HG02588 (cell line): ENCODE results near the gene GRM7.

ENCODE experiments used
- ATAC-seq: cut with Tn5 transposase; IDR thresholded peaks from one replicate; pipeline ENCODE4 v1.9.1; 2021; ENCODE audit warnings: mild to moderate bottlenecking, moderate library complexity; ENCODE audit not compliant: unreplicated experiment

The GRM7 gene

DNA sequence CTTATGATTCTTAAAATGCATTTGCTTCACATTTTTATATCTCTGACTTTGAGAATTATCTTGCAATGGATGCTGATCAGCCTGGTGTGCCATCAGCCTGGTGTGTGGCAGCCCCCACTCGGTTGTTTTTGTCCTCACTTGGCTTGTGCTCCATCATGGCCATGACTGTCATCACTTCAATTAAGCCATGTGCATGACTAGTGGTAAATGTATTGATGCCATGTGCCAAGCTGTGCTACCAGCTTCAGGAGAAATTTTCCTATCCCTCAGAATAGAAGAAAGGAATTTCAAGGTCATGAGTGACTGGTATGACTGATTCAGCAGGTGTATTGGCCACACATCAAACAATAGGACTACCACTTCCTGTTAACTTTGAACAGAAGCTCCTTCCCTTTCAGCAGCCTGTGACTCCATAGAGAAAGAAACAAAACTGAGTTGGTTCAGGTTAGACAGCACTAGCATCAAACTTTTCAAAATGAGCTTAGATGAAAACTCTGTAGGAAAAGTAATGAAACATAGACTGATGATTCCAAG, 251.7 kb downstream of the GRM7 start:
- no peak for ATAC-seq

DNA sequence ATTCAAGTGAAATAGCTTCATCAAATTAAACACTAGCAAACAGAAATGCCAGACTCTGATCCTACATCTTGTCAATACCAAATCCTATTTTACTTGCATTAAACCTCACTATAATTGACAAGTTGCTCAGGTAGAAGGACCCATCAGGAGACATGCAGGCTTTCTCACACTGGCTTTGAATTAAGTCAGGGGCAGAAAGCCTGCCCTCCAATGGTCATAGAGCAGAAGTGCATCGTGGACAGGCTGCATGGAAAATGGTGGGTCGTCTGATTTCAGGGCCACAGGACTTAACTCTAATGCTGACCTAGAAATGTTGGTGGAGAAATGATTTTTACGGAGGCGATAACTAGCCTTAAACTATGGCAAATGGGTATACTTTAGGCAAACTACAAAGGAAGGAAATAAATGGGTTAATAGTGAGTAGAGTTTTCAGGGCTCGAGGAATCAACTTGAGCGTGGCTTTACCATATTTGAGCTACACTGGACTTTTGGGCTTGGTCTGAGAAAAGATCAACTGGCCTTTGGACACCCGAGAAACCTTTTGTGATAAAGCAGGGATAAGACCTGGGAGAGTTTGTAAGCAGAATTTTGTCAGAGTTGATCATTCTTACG, 283.9 kb downstream of the GRM7 start:
- peak; percentile 68 for ATAC-seq

DNA sequence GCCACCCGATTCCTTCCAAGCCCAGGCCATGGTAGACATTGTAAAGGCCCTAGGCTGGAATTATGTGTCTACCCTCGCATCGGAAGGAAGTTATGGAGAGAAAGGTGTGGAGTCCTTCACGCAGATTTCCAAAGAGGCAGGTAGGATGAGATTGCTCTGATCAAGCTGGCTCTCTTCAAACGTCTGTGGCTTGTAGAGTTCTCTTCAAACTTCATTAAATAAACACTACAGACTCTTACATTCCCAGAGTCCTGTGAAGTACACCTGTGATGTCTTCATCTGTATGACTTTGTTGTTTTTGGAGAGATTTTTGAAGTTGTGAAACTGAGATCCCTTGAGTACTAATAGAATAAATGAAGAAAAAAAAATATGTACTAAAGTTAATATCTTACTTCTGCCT, 285.6 kb downstream of the GRM7 start:
- ATAC-seq, result no peak

DNA sequence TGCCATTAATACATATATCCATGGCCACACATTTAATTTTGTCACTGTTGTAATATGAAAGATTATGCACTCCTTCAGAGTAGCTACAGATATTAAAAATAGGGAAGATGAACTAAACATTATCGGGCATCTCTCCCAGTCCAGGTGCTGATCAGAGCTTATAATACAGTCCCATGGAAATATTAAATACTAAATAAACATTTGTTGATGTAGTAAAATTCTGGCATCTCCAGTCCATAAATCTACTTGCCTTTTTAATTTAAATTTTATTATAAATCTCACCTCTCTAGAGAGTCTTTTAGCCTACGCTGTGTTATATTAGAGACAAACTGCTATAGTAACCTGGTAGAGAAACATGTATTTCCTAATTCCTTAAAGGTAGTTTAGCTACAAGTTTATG, 297.6 kb downstream of the GRM7 start:
- no peak for ATAC-seq

DNA sequence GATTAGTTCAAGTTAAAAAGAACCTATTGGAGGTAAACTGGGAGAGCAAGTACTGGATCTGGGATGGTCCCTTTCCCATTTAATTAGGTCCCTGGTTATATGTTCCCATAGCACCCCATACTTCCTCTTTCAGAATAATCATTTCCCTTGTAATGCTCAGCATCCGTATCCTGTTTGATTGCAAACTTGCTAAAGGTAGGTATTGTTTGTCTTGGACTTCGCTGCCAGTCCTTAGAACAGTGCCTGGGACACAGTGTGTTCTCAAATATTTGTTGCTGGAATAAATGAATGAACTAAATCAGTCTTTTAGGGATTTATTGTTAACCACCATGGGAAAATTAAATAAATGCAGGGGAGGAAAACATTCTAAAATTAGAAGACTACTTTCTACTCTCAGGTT, 299.8 kb downstream of the GRM7 start:
- no peak for ATAC-seq

DNA sequence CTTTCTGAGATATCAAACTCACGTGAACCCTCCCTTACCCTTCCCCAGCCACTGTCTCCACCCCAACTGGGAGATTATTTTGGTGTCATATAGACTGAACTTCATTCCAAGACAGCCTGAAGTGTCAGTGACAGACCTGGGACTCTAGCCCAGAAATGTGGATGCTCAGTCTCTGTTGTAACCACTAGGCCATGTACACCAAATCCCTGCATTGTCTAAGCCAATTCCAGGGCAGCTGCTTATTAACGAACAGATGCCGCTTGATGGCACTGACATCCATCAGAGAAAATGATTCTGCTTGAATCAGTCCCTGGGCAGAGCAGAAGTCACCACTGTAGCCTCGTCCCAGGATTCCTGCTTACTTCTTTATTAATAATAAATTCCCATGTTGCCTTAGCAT, 305.5 kb downstream of the GRM7 start:
- ATAC-seq, result no peak

DNA sequence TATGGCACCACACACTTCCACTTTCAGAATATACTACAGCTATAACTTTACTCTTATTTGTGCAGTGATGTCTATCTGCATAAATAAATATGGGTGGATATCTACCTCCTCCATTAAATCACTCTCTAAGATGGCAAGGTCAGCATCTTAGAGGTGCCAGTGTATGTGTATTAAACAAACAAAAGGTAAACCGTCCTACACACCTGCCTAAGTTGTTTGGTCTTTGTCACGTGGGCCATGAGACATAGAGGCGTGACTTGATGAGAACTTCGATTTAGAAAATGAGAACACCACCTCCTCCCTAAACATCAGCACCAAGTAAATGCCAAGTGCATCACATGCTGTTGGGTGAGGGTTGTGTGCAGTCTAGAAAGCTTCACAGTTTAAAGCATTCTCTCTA, 310.6 kb downstream of the GRM7 start:
- no peak for ATAC-seq

DNA sequence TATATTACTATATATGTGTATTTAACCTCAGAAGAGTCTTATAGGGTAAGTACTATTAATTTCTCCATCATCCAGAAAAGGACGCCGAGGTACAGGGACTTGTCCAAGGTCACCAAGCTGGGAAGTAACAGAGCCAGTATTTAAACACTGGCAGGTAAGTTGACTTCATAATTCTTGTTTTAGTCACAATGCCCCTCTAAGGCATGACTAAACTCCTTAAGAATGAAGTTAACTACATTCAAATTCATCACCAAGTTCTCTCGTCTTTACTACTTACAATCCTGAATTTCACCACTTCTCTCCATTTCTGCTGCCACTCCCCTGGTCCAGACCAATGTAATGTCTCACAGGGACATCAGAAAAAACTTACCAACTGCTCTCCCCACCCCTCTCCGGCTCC, 312.1 kb downstream of the GRM7 start:
- no peak for ATAC-seq

DNA sequence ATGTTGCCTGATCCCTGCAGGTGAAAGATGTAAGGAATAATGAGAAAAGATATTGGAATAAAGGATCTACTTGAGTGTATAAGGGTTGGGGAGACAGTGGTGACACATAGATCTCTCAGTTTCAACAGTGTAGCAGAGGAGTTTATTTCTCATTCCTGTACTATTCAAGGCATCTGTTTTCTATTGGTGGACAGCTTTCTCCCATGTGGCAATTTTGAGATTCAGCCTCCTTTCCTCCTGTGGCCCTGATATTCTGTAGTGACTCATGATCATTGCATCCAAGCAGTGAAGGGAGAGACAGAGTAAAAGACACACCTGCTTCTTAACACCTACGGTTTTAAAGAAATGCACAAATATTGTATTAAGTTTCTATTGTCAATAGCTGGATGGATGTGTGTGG, 327.6 kb downstream of the GRM7 start:
- ATAC-seq, result no peak

DNA sequence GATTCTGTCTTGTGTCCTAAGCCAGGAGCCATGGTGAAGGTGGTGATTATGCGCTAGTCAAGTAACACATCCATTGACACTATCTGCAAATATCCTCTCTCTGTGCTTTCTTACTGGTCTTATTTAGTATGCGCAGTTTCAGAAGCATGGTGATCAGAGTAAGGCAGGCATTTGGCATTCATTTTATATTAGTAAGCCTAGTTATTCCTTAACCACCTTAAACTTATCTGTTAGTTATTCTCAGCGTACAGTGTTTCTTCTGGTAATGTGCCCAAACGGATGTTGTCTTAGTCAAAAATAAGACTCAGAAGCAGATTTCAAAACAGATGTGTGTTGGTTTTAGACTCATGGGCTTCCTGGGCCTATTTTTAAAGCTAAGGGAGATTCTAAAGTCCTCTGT, 329.2 kb downstream of the GRM7 start:
- ATAC-seq, result peak; percentile 71

DNA sequence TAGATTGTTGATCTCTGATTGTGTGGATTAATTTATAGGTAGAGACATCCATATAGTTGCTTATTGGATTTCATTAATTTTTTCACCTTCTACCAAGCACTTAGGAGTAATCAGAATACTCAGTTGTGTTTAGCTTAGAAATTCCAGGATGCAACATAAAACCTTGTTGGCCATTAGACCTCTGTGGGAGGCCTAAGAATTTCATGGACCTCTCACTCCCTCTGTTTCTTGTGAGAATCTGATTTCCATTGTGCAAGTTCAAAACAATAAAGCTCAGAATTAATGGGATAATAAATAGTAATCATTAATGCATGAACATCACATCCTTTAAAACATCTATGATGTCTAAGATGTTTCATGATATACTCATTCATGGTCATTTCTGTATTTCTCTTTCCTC, 332.4 kb downstream of the GRM7 start:
- no peak for ATAC-seq

DNA sequence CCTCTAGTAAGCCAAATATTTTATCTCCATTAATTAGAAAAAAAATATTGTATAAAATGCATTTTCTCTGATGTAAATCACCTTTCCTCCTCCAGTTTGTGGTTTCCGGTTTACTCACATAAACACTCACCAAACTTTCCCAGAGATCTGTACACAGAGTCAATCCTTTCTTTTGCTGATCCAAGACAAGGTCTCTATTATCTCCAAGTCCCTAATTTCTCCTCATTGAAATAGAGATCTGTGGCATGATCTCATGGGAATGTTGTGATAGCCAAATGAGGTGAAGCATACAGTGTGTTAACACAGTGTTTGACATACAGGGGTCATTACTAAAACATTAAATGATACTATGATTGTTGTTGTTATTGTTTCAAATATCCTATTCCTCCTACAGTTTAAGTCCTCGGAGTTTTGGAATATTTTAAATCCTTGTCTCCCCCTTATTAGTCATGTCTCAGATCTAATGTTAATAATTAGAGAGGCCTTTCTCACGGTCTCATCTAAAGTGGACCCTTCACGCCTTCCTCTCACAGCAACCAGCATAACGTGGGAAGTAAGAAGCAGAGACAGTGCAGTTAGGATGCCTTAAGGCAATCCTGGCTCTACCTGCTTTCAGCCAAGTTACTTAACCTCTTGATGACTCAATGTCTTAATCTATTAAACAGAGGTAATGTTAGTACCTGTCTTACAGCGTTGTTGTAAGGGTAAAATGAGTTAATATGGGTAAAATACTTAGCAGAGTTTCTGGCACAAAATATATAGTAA, 333.3 kb downstream of the GRM7 start:
- ATAC-seq, result no peak

DNA sequence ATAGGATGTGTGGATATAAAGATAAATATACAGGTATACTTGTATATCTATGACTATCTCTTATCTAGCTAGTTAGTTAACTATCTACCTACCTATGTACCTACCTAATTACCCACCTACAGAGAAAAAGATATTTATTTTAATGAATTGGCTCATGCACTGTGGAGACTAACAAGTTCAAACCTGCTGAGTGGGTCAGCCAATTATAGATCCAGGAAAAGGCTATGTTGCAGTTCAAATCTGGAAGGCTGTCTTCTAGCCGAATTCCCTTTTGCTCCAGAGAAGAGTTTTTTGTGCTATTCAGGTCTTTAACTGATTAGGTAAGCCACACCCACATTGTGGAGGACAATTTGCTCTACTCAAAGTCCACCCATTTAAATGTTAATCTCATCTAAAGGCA, 335.0 kb downstream of the GRM7 start:
- ATAC-seq, result no peak

DNA sequence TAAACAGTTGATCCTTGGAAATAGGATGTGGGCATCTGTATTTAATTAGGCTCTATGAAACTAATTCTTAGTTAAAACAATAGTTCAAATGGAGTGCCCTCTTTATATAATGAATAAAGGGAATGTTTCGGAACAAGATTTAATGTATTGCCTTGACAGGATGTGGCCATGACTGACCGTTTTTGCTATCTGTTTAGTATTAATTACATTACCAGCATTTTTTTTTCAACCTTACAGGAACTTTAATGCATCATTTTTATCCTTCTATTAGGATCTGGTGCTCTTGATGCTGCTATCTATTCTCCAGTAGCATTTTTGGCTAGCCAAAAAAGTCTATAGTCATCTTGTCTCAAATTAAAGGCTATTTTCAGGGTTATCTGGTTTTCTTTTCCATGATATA, 340.9 kb downstream of the GRM7 start:
- ATAC-seq, result no peak

DNA sequence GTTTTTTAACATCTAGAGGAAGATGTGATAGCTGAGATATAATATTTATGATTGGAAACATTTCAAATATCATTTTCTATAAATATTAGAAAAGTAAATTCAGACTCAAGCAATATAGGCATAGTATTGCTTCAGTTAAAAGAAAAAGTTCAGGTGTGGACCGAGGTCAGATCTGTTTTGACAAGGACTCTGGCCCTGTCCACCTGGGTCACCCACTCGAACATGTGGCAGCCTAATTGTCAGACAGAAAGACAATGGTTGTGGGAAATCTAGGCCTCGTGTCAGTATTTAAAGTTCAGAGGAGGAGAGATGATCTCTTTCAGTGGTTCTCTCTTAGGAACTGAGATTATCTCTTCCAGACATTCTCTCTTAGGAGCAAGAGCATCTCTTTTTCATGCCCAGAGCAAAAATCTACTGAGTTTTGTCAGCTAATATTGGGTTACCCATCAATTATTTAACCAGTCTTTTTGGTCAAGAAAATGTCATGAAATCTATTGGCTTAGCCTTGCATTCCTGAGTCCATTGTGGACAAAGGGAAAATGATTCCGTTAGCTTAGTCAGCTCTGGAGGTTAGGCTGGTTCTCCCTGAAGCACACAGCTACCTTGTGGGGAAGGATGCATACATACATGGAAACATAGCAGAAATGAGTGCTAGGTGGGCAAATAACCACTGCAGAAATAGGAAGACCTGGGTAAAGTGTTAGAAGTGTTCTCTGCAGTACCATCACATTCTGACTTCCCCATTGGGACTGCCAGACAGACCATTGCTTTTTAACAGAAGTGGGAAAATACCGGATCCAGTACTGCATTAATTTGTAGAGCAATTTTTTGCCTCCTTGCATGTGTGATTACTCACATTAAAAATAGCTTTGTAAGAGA, 343.3 kb downstream of the GRM7 start:
- ATAC-seq, result peak; percentile 31

DNA sequence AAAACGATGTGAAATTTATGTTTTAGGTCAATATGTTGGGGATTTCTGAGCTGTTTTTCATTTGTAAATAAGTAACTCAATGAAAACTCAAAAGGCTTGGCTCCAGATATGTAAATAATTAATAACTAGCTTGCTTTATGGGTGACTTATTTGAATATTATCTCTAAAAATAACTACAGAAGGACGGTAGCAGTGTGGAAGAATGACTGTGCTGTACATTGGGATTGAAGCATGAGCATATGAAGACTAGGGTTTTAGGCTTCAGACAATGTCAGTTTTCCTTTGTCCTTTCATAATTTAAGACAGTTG, 343.9 kb downstream of the GRM7 start:
- peak; percentile 30 for ATAC-seq

DNA sequence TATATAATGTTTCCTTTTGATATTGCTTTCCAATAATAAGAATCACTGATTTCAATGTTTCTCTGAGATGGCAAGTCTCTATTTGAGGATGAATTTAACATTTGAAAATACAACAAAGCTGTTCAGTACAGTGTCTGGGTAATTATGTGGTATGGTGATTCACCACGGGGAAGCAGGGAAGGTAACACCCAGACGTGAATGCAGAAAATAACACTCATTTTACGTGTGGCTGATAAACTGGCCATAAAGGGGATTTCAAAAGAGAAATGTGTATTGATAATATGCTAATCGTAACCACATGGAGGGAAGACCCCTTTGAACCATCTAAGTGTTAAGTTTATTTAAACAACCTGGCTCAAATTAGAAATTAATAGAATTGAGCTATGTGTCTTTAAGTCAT, 344.6 kb downstream of the GRM7 start:
- ATAC-seq, result peak; percentile 52

DNA sequence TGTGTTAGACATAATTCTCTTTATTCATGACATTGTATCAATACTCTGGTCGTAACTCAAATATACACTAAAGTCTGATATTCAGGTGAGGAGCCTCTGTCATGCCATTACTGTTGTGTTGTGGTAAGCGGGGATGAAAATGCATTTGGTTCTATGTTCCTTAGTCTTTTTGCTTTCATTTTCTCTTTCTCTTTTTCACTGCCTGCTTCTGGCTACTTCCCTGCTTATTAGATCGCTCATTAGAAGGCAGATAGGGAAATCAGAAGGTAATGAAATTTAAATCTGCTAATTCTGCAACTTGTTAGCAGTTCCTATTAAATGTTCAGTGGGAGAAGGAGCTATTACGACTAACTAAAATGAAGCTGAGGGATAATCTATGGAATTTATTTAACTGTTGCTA, 345.0 kb downstream of the GRM7 start:
- ATAC-seq, result peak; percentile 76

DNA sequence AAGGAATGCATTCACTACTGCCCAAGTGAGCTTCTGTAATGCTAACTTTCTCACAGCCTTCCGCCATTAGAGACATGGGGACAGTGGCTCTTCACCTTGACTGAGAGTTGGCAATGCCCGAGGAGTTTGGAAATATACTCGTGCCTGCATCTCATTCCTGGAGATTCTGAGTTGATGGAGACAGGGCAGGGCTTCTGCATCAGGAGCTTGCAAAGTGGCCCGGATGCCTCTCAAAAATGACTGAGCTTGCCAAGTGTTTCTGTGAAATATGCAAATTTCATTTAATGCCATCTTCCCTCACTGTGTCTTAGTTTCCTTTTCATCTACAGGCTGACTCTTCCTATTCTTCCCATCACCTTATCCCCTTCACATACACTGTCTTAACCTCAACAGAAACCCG, 346.2 kb downstream of the GRM7 start:
- ATAC-seq, result no peak

DNA sequence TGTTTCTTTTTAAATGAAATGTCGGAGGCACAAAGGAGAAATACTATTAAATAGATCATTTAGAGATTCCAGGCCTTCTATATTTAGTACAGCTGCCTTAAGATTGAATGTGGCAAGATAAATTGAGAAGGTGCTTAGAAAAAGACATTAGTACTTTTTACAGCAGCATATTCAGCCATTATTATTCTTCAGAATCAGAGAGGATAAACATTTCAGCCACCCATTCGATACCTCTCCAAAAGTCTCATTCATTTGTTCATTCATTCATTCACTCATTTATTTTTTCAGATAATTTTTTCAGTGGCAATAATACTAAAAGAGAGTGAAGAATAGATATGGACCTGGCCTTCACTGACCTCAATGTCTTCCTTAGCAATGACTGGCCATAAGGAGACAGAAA, 347.0 kb downstream of the GRM7 start:
- no peak for ATAC-seq

DNA sequence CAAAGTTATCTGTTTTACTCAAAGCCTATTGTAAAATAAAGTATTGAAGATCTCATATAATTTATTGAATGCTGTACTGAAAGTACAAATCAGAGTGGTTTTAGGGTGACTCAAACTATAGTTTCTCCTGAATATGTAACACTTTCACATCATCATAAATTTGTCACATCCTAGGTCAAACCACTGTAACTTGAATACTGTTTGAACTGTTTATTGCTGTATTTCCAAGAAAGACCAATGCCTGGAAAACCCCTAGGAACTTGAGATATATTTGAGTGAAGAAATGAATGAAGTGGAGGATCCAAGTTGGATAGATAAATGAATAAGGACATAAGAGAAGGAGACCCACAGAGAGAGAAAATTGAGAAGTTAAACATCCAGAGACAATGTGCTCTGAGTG, 348.2 kb downstream of the GRM7 start:
- no peak for ATAC-seq

DNA sequence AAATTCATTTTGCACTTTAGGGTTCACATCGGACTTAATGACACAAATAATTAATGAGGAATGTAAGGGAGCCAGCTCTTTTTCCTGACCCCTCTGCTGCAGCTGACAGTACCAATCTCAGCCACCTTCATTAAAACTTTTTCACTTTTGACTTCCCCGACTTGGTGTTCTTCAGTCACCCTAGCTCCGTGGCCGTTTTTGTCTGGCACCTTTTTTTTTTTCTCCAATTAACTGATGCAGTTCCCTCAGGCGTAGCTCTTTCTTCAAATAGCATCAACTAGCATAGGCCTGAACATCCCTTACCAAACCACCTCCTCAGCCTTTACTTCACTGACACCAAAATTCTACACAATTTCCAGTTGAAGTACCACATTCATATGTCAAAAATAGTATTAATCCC, 350.8 kb downstream of the GRM7 start:
- no peak for ATAC-seq
